ENCODE results near the gene B3GNT8. TPM values are rescaled to one million over a fixed set of nuclear protein-coding genes. Genes with fewer than 3 reads are reported as not detected.

Gene B3GNT8
- total RNA-seq, 1 experiment from 2014 or later: not detected

DNA sequence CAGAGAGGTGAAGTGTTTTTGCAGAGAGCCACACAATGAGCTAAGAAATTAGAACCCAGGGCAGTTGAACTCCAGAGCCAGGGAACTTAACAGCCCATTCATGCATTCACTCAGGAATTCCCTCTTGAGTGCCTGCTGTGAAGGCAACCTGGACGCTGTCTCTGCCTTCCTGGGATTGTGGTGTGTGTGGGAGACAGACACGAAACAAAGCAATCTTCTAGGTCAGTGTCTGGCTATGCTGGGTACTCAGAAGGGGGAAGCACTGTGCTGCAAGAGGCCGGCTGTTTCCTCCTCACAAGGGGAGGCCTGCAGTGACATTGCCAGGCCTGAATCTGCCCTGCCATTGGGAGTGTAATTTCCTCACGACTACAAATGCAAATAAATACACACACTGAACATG lies 19.9 kb downstream of the B3GNT8 start:
- peaks cover 8% of the 10 kb centered on the region; the same call in 1 of the 2 replicates for H3K79me2 ChIP-seq (ENCODE audit: low read length)
- H3K4me1 ChIP-seq (ENCODE audit: low read length): peaks cover 20% of the 10 kb centered on the region
- H3K4me2 ChIP-seq (ENCODE audit: low read depth, low read length, poor library complexity, severe bottlenecking): peak overlapping the region; percentile 47
- DNase-seq: peak; percentile 67
- no peaks in the 10 kb centered on the region for H3K36me3 ChIP-seq (ENCODE audit: insufficient read depth, low read length)
- H3K9ac ChIP-seq (ENCODE audit: low read length): peak overlapping the region; percentile 48
- H4K20me1 ChIP-seq (ENCODE audit: insufficient read depth, low read depth, low read length): no peaks in the 10 kb centered on the region
- no peak overlapping the region for H3K4me3 ChIP-seq (ENCODE audit: low read length)
- H3K9me2 ChIP-seq (replicated peaks; ENCODE audit: insufficient read depth, low read length): no peaks in the 10 kb centered on the region
- H3K27ac ChIP-seq (ENCODE audit: low read length): peak overlapping the region; percentile 53
- no peaks in the 10 kb centered on the region for H3K27me3 ChIP-seq (ENCODE audit: low read length)
- H3K9me3 ChIP-seq (ENCODE audit: low read length): no peaks in the 10 kb centered on the region
- H2AFZ ChIP-seq (ENCODE audit: low read length): no peak overlapping the region

DNA sequence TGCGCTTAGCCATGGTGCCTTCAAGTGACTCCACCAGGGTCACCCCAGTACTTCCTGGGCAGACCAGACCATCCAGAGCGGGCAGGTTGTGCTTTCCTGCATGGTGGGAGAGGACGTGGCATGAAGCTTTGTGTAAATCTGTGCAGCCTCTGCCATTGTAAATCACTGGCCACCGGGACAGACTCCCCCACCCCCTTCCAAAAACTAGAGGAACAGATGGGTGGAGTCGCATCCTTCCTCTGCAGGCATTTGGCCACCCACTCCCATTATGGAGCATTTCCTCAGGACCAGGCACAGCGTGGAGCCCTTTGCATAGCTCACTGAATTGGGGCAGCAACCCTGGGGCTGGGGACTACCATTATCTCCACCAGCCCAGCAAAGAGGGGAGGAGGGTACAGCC lies 21.4 kb downstream of the B3GNT8 start:
- H3K9me3 ChIP-seq (ENCODE audit: low read length): no peaks in the 10 kb centered on the region
- H3K4me1 ChIP-seq (ENCODE audit: low read length): peaks cover 20% of the 10 kb centered on the region
- H2AFZ ChIP-seq (ENCODE audit: low read length): no peak overlapping the region
- no peaks in the 10 kb centered on the region for H3K36me3 ChIP-seq (ENCODE audit: insufficient read depth, low read length)
- no peaks in the 10 kb centered on the region for H3K27me3 ChIP-seq (ENCODE audit: low read length)
- no peak overlapping the region for H3K4me3 ChIP-seq (ENCODE audit: low read length)
- H4K20me1 ChIP-seq (ENCODE audit: insufficient read depth, low read depth, low read length): no peaks in the 10 kb centered on the region
- no peaks in the 10 kb centered on the region for H3K9me2 ChIP-seq (replicated peaks; ENCODE audit: insufficient read depth, low read length)
- H3K9ac ChIP-seq (ENCODE audit: low read length): no peak overlapping the region
- H3K27ac ChIP-seq (ENCODE audit: low read length): no peak overlapping the region
- peaks cover 21% of the 10 kb centered on the region; the same call in 1 of the 2 replicates for H3K79me2 ChIP-seq (ENCODE audit: low read length)
- DNase-seq: no peak
- no peak overlapping the region for H3K4me2 ChIP-seq (ENCODE audit: low read depth, low read length, poor library complexity, severe bottlenecking)

DNA sequence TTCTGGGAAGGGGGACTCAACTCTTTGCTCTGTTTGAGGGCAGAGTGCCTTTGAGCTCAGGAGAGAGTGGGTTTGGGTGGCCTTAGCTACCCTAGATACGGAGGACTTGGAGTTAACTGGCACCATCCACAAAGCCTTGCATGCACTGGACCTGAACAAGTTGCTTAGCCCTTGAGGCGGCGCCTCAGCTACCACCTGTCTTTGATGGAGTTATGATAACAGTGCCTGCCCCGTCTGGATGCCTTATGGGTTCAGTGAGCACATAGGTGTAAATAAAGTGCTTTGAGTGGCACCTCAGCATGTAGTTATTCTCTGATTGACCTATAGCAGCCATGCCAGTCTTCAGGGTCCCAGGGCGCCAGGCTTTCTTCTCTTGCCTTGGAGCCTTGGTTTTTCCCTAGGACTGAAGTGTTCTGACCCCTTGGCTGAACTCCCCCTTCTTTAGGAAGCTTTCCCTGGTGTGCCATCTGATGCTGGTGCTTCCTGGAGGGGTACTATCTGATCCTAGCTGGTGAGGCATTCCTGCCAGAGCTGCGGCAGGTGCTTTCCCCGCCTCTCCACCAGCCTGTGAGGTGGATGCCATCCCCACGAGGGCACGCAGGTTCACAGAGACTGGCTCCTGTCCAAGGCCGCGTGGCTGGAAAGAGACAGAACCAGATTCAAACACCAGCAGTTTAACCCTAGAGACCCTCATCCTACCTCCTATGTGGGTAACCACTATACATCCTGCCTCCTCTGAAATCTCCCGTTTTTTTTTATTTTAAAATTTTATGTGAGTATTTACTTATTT lies 23.8 kb downstream of the B3GNT8 start:
- Histone ChIP-seq H3K27ac (ENCODE audit: low read length) (no peak overlapping the region), H3K4me3 (ENCODE audit: low read length) (no peak overlapping the region), H3K4me2 (ENCODE audit: low read depth, low read length, poor library complexity, severe bottlenecking) (no peak overlapping the region), H4K20me1 (ENCODE audit: insufficient read depth, low read depth, low read length) (no peaks in the 10 kb centered on the region), H3K36me3 (ENCODE audit: insufficient read depth, low read length) (no peaks in the 10 kb centered on the region), H3K9me3 (ENCODE audit: low read length) (no peaks in the 10 kb centered on the region), H3K9me2 (replicated peaks; ENCODE audit: insufficient read depth, low read length) (no peaks in the 10 kb centered on the region), H3K79me2 (ENCODE audit: low read length) (peaks cover 36% of the 10 kb centered on the region), H3K27me3 (ENCODE audit: low read length) (no peaks in the 10 kb centered on the region), H3K9ac (ENCODE audit: low read length) (no peak overlapping the region), H2AFZ (ENCODE audit: low read length) (no peak overlapping the region), H3K4me1 (ENCODE audit: low read length) (peaks cover 29% of the 10 kb centered on the region)
- no peak for DNase-seq

DNA sequence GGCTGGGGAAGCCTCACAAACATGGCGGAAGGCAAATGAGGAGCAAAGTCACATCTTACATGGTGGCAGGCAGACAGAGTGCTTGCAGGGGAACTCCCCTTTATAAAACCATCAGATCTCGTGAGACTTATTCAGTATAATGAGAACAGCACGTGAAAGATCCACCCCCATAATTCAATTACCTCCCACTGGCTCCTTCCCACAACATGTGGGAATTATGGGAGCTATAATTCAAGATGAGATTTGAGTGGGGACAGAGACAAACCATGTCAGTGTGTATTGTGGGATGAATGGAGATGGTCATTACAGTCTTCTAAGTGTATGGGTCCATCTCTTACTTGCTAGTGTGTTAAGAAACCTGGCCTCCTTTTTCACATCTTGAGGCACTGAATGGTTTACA lies 25.2 kb downstream of the B3GNT8 start:
- H3K9me3 ChIP-seq (ENCODE audit: low read length): no peaks in the 10 kb centered on the region
- H3K4me3 ChIP-seq (ENCODE audit: low read length): no peak overlapping the region
- H3K9me2 ChIP-seq (replicated peaks; ENCODE audit: insufficient read depth, low read length): no peaks in the 10 kb centered on the region
- peaks cover 46% of the 10 kb centered on the region for H3K79me2 ChIP-seq (ENCODE audit: low read length)
- H4K20me1 ChIP-seq (ENCODE audit: insufficient read depth, low read depth, low read length): no peaks in the 10 kb centered on the region
- no peak for DNase-seq
- no peak overlapping the region for H3K9ac ChIP-seq (ENCODE audit: low read length)
- H3K27ac ChIP-seq (ENCODE audit: low read length): no peak overlapping the region
- no peak overlapping the region for H2AFZ ChIP-seq (ENCODE audit: low read length)
- H3K4me1 ChIP-seq (ENCODE audit: low read length): peaks cover 15% of the 10 kb centered on the region
- H3K27me3 ChIP-seq (ENCODE audit: low read length): no peaks in the 10 kb centered on the region
- H3K4me2 ChIP-seq (ENCODE audit: low read depth, low read length, poor library complexity, severe bottlenecking): no peak overlapping the region
- H3K36me3 ChIP-seq (ENCODE audit: insufficient read depth, low read length): no peaks in the 10 kb centered on the region

DNA sequence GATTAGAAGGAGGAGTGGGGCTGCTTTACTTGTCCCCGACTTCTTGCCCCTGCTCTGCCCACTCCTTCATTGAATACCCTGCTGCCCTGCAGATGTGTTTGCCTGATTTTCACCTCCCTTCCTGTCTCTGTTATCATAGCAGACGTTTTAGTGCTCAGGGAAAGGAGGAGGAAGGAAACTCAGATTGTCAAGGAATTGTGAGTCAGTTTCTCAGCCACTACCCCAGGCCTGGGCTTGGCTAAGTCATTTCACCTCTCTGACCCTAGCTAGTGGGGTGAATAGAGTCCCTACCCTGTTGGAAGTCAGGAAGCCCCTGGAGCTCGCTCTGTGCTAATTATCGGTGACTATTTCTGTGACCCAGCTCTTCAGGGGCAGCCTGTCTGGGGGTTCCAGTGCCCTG lies 25.7 kb downstream of the B3GNT8 start:
- H3K9me2 ChIP-seq (replicated peaks; ENCODE audit: insufficient read depth, low read length): no peaks in the 10 kb centered on the region
- no peak overlapping the region for H2AFZ ChIP-seq (ENCODE audit: low read length)
- no peak overlapping the region for H3K9ac ChIP-seq (ENCODE audit: low read length)
- H4K20me1 ChIP-seq (ENCODE audit: insufficient read depth, low read depth, low read length): no peaks in the 10 kb centered on the region
- peaks cover 51% of the 10 kb centered on the region for H3K79me2 ChIP-seq (ENCODE audit: low read length)
- no peaks in the 10 kb centered on the region for H3K9me3 ChIP-seq (ENCODE audit: low read length)
- DNase-seq: no peak
- H3K27me3 ChIP-seq (ENCODE audit: low read length): no peaks in the 10 kb centered on the region
- H3K4me2 ChIP-seq (ENCODE audit: low read depth, low read length, poor library complexity, severe bottlenecking): no peak overlapping the region
- peaks cover 12% of the 10 kb centered on the region for H3K4me1 ChIP-seq (ENCODE audit: low read length)
- H3K27ac ChIP-seq (ENCODE audit: low read length): no peak overlapping the region
- H3K4me3 ChIP-seq (ENCODE audit: low read length): no peak overlapping the region
- no peaks in the 10 kb centered on the region for H3K36me3 ChIP-seq (ENCODE audit: insufficient read depth, low read length)

DNA sequence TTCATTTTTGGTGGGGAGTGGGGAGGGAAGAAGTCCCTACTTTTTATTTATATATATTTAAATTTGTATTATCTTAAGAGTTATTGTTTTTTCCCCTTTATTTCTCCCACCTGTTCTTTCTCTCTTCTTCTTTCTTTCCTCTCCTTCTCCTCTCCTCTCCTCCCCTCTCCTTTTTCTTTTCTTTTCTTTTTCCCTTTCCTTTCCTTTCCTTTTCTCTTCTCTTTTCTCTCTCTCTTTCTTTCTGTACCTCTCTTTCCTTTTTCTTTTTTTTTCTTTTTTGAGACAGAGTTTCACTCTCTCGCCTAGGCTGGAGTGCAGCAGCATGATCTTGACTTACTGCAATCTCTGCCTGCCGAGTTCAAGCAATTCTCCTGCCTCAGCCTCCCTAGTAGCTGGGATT lies 27.6 kb downstream of the B3GNT8 start:
- Histone ChIP-seq H3K4me2 (ENCODE audit: low read depth, low read length, poor library complexity, severe bottlenecking) (peak overlapping the region; percentile 87), H3K9me2 (replicated peaks; ENCODE audit: insufficient read depth, low read length) (no peaks in the 10 kb centered on the region), H2AFZ (ENCODE audit: low read length) (no peak overlapping the region), H3K79me2 (ENCODE audit: low read length) (peaks cover 71% of the 10 kb centered on the region), H3K27ac (ENCODE audit: low read length) (no peak overlapping the region), H3K4me1 (ENCODE audit: low read length) (peaks cover 28% of the 10 kb centered on the region), H3K9me3 (ENCODE audit: low read length) (no peaks in the 10 kb centered on the region), H3K9ac (ENCODE audit: low read length) (peak overlapping the region; percentile 97; the same call in 1 of the 2 replicates), H3K36me3 (ENCODE audit: insufficient read depth, low read length) (no peaks in the 10 kb centered on the region), H3K27me3 (ENCODE audit: low read length) (no peaks in the 10 kb centered on the region), H4K20me1 (ENCODE audit: insufficient read depth, low read depth, low read length) (0 out of 2 replicates have a peak, but pooled peaks cover 8% of the 10 kb centered on the region), H3K4me3 (ENCODE audit: low read length) (no peak overlapping the region)
- no peak for DNase-seq

DNA sequence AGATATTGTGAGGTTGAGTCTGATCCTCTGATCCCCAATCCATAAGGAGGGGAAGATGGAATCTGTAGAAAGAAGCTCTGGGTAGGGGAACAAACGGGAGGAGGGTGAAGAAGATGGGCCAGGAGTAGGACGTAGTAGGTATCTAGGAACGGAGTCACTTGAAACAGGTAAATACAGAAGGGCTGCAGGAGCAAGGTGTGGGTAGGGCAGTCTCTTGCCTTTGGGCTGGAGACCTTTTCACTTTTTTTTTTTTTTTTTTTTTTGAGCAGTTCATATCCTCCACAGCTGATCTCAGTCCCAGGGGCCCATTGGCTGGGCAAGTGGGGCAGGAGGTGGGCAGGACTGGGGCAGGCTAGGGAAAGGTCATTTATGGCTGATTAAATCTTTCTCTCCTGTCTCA lies 28.1 kb downstream of the B3GNT8 start:
- Histone ChIP-seq H3K79me2 (ENCODE audit: low read length) (peaks cover 75% of the 10 kb centered on the region), H3K36me3 (ENCODE audit: insufficient read depth, low read length) (no peaks in the 10 kb centered on the region), H4K20me1 (ENCODE audit: insufficient read depth, low read depth, low read length) (0 out of 2 replicates have a peak, but pooled peaks cover 8% of the 10 kb centered on the region), H2AFZ (ENCODE audit: low read length) (no peak overlapping the region), H3K4me3 (ENCODE audit: low read length) (peak overlapping the region; percentile 99), H3K27ac (ENCODE audit: low read length) (no peak overlapping the region), H3K27me3 (ENCODE audit: low read length) (no peaks in the 10 kb centered on the region), H3K9ac (ENCODE audit: low read length) (peak overlapping the region; percentile 97), H3K4me2 (ENCODE audit: low read depth, low read length, poor library complexity, severe bottlenecking) (peak overlapping the region; percentile 87), H3K9me2 (replicated peaks; ENCODE audit: insufficient read depth, low read length) (no peaks in the 10 kb centered on the region), H3K9me3 (ENCODE audit: low read length) (no peaks in the 10 kb centered on the region), H3K4me1 (ENCODE audit: low read length) (peaks cover 28% of the 10 kb centered on the region)
- DNase-seq: no peak

DNA sequence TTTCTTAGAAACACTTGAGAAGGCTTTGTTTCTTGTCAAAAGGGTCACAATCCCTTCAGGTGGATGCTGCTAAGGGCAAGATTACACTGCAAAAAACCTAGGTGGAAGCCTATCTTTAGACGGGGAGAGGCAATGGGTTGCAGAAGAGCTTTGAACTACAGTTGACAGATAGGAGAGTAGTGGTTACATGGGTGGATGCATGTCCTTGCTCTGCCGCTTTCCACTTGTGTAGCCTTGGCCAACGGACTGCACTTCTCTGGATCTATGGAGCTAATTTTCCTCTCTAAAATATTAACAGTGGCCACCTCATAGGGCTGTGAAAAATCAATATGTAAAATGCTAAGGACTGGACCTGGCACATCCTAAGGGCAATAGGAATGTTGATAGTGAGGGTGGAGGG lies 28.6 kb downstream of the B3GNT8 start:
- H3K4me1 ChIP-seq (ENCODE audit: low read length): peaks cover 28% of the 10 kb centered on the region
- peak overlapping the region; percentile 99 for H3K4me3 ChIP-seq (ENCODE audit: low read length)
- H3K9me2 ChIP-seq (replicated peaks; ENCODE audit: insufficient read depth, low read length): no peaks in the 10 kb centered on the region
- H3K27me3 ChIP-seq (ENCODE audit: low read length): no peaks in the 10 kb centered on the region
- DNase-seq: peak; percentile 52
- H3K36me3 ChIP-seq (ENCODE audit: insufficient read depth, low read length): no peaks in the 10 kb centered on the region
- H3K9ac ChIP-seq (ENCODE audit: low read length): peak overlapping the region; percentile 97
- 0 out of 2 replicates have a peak, but pooled peaks cover 8% of the 10 kb centered on the region for H4K20me1 ChIP-seq (ENCODE audit: insufficient read depth, low read depth, low read length)
- H3K27ac ChIP-seq (ENCODE audit: low read length): no peak overlapping the region
- no peaks in the 10 kb centered on the region for H3K9me3 ChIP-seq (ENCODE audit: low read length)
- peaks cover 80% of the 10 kb centered on the region for H3K79me2 ChIP-seq (ENCODE audit: low read length)
- peak overlapping the region; percentile 87 for H3K4me2 ChIP-seq (ENCODE audit: low read depth, low read length, poor library complexity, severe bottlenecking)
- H2AFZ ChIP-seq (ENCODE audit: low read length): no peak overlapping the region

All from Karpas-422 (cell line).